NT2/D1 (cell line): ENCODE measurements around the gene ZC3H11A.

Source experiments
- YY1 ChIP-seq: IDR thresholded peaks from 2 replicates; pipeline ENCODE4 v1.6.1; 2011; ENCODE audit not compliant: insufficient read length, insufficient read depth
- ZNF274 ChIP-seq: IDR thresholded peaks from 2 replicates; pipeline ENCODE4 v1.6.1; 2011; ENCODE audit warnings: mild to moderate bottlenecking, low read depth, low read length

DNA sequence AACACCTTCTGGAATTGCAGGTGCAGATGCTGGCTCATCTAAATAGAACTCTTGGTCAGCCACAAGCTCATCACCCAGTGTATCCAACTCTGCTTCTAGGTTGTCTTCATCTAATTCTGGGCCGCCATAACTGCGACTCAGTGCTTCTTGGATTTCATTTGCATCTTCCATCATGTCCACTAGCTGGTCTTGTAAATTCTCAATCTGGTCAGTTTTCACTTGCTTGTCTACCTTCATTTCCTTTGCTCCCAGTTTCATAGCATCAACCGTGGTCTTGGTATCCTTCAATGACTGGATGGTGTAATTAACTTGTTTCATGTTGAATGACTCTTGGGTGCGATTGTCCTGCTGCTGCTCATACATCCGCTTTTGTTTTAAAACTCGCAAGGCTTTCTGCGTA lies 10.3 kb downstream of the ZC3H11A start:
- TF ChIP-seq YY1: no peak
- no peak for TF ChIP-seq ZNF274
